Upper lobe of left lung (tissue), 6 donors: ENCODE data around the gene FAM72C. TPM values are rescaled to one million over a fixed set of nuclear protein-coding genes. Genes with fewer than 3 reads are reported as not detected.
"Not testable (repeated sequence)": the region's sequence is repeated elsewhere in the genome, so short reads cannot be mapped to it uniquely, and the experiment has no call there.

Experiments used
- ATAC-seq, 2 donors: fragments of 200-7000 bp; cut with Tn5 transposase; one replicate each; pipeline ENCODE4 v1.9.1; 2022; ENCODE audit warnings: mild to moderate bottlenecking in 2 of 2, moderate library complexity in 2 of 2; ENCODE audit not compliant: low FRiP score in 2 of 2
- DNase-seq, 2 donors: peaks; one replicate each; pipeline ENCODE4 v3.0.0-alpha.2; 2019 to 2020
- H3K27ac ChIP-seq, 4 donors: fragments of 200-600 bp; sonication (generic); one replicate each; pipeline ENCODE4 v1.5.1; 2016 to 2019
- H3K27me3 ChIP-seq, 4 donors: fragments of 200-600 bp; sonication (generic); one replicate each; pipeline ENCODE4 v1.5.1; 2017 to 2019
- H3K36me3 ChIP-seq, 4 donors: fragments of 200-600 bp; sonication (generic); one replicate each; pipeline ENCODE4 v1.5.1; 2016 to 2019
- H3K4me1 ChIP-seq, 4 donors: fragments of 200-600 bp; sonication (generic); one replicate each; pipeline ENCODE4 v1.5.1; 2018 to 2019
- H3K4me3 ChIP-seq, 4 donors: fragments of 200-600 bp; sonication (generic); one replicate each; pipeline ENCODE4 v1.5.1; 2017 to 2019; ENCODE audit warnings: mild to moderate bottlenecking in 2 of 4, moderate library complexity in 1 of 4
- H3K9me3 ChIP-seq, 4 donors: fragments of 200-600 bp; sonication (generic); one replicate each; pipeline ENCODE4 v1.5.1; 2018 to 2019
- CTCF ChIP-seq, 6 experiments: fragments of 450-650 bp in 4 of 6; fragments of 200-600 bp in 2 of 6; sonication (generic) in 2 of 6; IDR thresholded peaks; one replicate each; pipeline ENCODE4 v1.5.1; 2016 to 2019; ENCODE audit warnings: antibody characterized with exemption in 6 of 6
- WGBS, 2 donors: methylation state at CpG; one replicate each; pipeline ENCODE4 v1.1.5; 2017 to 2018; 5-methylcytosine and 5-hydroxymethylcytosine counted together
- small RNA-seq, 4 donors: library from RNA; depleted of rRNA; stranded (forward); fragments of <200 nt; gene quantifications; one replicate each; pipeline ENCODE3, GENCODE V24; 2016
- total RNA-seq, 6 donors: library from RNA; depleted of rRNA in 4 of 6; stranded (reverse); fragments of >200 nt in 4 of 6; gene quantifications; one replicate each; pipeline versions ENCODE4 v1.1.0 to v1.2.1, GENCODE V29; 2016 to 2021
- donor health status: DM: no; HTN: no; CAD: no; lungs with moderate emphysema.
- donor health status: DM: no; HTN: yes; CAD: no; lungs with severe emphysema.

FAM72C gene
- total RNA-seq, 6 donors from 2014 or later = 0.13 to 0.26 TPM; not detected in 4

DNA sequence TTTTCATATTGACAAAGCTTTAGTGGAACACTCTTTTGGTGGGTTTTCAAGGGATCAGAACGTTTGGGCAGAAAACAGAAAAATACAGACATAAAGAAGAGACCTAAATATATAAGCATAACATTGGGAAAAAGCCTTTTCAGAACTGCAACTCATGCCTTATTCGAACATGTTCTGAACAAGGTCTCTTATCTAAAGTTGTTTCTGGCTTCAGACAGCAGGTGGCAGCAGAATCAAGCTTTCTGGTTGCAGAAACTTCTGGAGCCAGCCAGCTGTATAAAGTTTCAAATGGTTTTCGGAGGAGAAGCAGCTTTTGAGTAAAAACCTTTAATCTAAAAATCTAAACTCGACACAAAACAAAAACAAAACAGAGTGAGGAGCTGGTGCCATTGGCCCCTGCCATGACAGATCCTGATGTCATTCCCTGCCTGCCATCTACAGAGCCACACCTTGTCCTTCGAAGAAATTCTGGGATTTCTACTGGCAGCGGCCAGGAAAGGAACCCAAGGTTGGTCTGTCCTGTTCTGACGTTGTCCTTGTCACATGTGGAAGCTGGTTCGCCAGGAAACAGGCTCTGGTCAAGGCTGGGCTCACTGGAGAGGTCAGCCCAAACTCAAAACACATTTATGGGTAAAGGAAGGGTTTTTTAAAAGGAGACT, 35.2 kb downstream of the FAM72C start:
- not testable (repeated sequence) for H3K4me1 ChIP-seq, H3K27me3 ChIP-seq, H3K36me3 ChIP-seq, H3K4me3 ChIP-seq, H3K27ac ChIP-seq, H3K9me3 ChIP-seq
- WGBS, 2 donors = 0 to 6% methylated on average over 1 to 2 of the region's 8 CpGs
- ATAC-seq (peak in 1 of 2 donors; percentile 80), DNase-seq (peak in 1 of 2 donors; percentile 22)
- TF ChIP-seq CTCF (IDR thresholded peaks at IDR 0.05) = peak in 2 of 6 experiments; percentile 10 to 33

- not testable (repeated sequence) for H3K36me3 ChIP-seq, H3K27ac ChIP-seq, H3K4me1 ChIP-seq, H3K4me3 ChIP-seq, H3K27me3 ChIP-seq, DNase-seq, H3K9me3 ChIP-seq
- no CpG with 5 or more reads among the region's 2 CpGs for WGBS, 2 donors
- ATAC-seq = peak in 1 of 2 donors; percentile 61
These were observed 52.7 kb downstream of the FAM72C start for GRCh38 chr1:143919127-143919526.

- H3K27ac ChIP-seq, H3K36me3 ChIP-seq, H3K4me1 ChIP-seq, H3K27me3 ChIP-seq, H3K4me3 ChIP-seq, DNase-seq, H3K9me3 ChIP-seq: not testable (repeated sequence)
- no CpG with 5 or more reads among the region's 3 CpGs for WGBS, 2 donors
- ATAC-seq = peak in 1 of 2 donors; percentile 35
These were observed 53.2 kb downstream of the FAM72C start for GRCh38 chr1:143918552-143918951.

- H3K9me3 ChIP-seq, H3K36me3 ChIP-seq, DNase-seq, H3K4me1 ChIP-seq, H3K27ac ChIP-seq, H3K27me3 ChIP-seq, ATAC-seq, H3K4me3 ChIP-seq: not testable (repeated sequence)
- 95 to 96% methylated on average over 6 to 7 of the region's 7 CpGs for WGBS, 2 donors
These were observed 58.1 kb downstream of the FAM72C start for GRCh38 chr1:143913705-143914104.

Small RNAs within 50 kb of the gene (small RNA-seq; reads per million reads assigned to genes)
- gene HIST2H3PS2 = 0 reads per million in 4 donors
